GM12875 (cell line): Measurements from ENCODE around the gene HTT.

ENCODE experiments used
- H3K4me3 ChIP-seq: one replicate; pipeline ENCODE4 v1.5.1; 2011; ENCODE audit warnings: low read depth, low read length, control low read depth
- TF ChIP-seq, protein P1 (sequence below): IDR thresholded peaks from 2 replicates; pipeline ENCODE4 v1.5.1; 2011; ENCODE audit warnings: low read depth, mild to moderate bottlenecking, control low read depth, inconsistent platforms, low read length, moderate library complexity, borderline replicate concordance; ENCODE audit not compliant: insufficient read depth

The HTT gene

DNA sequence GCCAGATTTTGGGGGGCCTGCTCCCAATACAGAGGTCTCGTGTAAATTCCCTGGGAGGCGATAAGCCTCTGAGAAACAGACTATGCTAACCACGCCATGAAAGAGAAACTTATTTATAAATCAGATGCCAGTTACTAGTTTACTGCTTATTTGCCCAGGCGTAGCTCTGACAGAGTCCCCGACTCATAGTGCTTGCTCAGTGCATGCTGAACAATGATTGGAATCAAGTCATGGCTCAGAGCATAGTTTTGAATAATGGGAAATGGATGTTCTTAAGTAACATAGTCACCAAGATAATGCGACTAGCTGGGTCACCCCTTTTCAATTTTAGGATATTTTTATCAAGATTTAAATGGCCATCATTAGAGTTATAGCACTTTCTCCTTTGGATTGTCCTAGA, 39.9 kb downstream of the HTT start:
- H3K4me3 ChIP-seq = no peak overlapping the region
- TF ChIP-seq, protein P1, sequence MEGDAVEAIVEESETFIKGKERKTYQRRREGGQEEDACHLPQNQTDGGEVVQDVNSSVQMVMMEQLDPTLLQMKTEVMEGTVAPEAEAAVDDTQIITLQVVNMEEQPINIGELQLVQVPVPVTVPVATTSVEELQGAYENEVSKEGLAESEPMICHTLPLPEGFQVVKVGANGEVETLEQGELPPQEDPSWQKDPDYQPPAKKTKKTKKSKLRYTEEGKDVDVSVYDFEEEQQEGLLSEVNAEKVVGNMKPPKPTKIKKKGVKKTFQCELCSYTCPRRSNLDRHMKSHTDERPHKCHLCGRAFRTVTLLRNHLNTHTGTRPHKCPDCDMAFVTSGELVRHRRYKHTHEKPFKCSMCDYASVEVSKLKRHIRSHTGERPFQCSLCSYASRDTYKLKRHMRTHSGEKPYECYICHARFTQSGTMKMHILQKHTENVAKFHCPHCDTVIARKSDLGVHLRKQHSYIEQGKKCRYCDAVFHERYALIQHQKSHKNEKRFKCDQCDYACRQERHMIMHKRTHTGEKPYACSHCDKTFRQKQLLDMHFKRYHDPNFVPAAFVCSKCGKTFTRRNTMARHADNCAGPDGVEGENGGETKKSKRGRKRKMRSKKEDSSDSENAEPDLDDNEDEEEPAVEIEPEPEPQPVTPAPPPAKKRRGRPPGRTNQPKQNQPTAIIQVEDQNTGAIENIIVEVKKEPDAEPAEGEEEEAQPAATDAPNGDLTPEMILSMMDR = no peak

DNA sequence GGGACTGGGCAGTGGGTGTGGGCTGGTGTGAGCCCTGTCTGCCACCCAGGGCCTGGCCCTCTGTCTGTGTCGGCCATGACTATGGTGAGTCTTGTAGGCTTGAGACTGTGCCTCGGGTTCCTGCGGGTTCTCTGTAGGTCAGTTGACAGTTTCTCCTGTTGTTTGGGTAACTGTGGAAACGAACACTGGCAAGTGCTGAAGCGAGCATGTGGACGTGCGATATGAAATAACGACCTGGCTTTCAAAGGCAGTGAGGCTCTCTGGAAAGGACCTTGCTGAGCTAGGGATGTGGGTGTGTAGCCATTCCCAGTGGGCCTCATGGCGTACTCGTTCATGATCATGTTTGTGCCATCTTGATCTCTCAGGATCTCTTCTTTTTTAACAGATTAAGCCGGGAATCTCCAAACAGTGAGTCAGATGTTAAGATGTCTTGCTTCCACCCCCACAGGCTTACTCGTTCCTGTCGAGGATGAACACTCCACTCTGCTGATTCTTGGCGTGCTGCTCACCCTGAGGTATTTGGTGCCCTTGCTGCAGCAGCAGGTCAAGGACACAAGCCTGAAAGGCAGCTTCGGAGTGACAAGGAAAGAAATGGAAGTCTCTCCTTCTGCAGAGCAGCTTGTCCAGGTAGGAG, 41.3 kb downstream of the HTT start:
- TF ChIP-seq, protein P1 = no peak
- no peak overlapping the region for H3K4me3 ChIP-seq

DNA sequence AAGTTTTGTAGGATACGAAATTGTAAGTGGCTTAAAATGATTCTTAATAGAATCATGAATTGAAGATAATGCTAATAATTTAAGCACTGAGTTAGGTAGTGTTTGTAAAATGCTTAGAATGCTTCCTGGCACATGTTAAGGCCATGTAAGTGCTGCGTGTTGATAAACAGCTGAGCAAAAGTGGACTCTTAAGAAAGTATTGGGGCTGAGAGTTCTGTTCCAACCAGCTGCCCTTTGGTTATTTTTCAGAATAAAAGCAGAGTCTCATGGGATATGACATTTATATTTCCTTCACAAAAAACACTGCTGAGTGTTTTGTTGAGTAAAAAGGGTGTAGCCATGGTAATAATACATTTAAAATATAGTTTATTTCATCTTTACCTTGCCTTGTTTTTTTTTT, 42.5 kb downstream of the HTT start:
- no peak overlapping the region for H3K4me3 ChIP-seq
- TF ChIP-seq, protein P1 = no peak

DNA sequence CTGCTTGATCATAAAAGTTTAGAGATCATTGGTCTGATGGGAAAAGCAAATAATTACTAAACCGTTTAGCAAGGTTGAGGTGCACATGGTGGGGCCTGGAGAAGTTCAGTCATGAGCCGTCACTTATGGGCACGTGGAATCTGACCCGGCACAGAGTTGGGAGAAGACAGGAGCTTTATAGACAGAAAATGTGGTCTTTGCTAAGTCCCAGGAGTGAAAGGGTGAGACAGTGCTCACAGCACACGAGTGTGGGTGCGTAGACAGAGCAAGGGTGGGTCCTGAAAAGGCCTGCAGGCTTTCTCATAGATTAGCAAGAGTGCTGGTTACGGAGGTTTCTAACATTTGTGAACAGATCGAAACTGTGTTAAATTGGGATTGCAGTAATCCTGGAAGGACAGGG, 43.8 kb downstream of the HTT start:
- TF ChIP-seq, protein P1 = no peak

DNA sequence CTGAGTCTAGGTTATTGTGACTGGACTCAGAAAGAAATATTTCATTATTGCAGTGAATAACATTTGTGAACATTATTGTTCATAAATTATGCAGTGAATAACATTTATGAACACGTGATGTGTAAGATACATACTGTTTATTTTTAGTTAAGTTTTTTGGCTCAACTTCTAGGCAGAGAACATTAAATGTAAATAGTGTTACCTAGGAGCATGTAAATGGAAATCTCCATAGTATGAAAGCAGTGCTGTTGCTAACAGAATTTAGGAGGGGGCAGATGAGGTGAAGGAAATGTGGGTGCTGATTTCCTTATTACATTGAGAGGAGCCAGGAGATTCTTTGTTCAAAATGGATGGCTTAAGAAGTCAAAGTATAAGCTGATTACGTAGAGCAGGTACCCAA, 45.0 kb downstream of the HTT start:
- TF ChIP-seq, protein P1 = no peak

More for the DNA sequence above, 43.8 kb downstream of the HTT start:
- H3K4me3 ChIP-seq = no peak overlapping the region

DNA sequence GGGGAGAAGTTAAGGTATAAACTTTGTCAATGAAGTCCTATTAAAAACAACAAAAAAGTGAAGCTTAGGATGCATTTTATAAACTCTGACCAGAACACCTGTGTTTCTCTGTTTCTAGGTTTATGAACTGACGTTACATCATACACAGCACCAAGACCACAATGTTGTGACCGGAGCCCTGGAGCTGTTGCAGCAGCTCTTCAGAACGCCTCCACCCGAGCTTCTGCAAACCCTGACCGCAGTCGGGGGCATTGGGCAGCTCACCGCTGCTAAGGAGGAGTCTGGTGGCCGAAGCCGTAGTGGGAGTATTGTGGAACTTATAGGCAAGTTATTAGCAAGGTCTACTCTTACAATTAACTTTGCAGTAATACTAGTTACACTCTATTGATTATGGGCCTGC, 46.6 kb downstream of the HTT start:
- TF ChIP-seq, protein P1 = no peak
- H3K4me3 ChIP-seq = no peak overlapping the region

More for the DNA sequence above, 45.0 kb downstream of the HTT start:
- no peak overlapping the region for H3K4me3 ChIP-seq

DNA sequence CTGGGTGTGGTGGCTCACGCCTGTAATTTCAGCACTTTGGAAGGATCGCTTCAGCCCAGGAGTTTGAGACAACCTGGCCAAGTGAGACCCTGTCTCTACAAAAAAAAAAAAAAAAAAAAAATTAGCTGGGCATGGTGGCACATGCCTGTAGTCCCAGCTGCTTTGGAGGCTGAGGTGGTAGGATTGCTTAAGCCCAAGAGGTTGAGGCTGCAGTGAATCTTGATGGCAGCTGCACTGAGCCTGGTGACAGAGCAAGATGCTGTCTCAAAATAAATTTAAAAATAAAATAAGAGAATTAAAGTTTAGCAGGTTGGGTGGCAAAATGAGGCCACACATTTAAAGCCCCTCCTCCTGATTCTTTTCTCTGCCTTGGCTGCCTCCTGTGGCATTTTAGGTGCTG, 47.1 kb downstream of the HTT start:
- TF ChIP-seq, protein P1 = no peak

More for the DNA sequence above, 47.1 kb downstream of the HTT start:
- no peak overlapping the region for H3K4me3 ChIP-seq
